Prostate gland (tissue), 2 donors: ENCODE data around the gene AASDHPPT. TPM values are rescaled to one million over a fixed set of nuclear protein-coding genes. Genes with fewer than 3 reads are reported as not detected.
"Not testable (repeated sequence)": the region's sequence is repeated elsewhere in the genome, so short reads cannot be mapped to it uniquely, and the experiment has no call there.

Experiments used
- DNase-seq: peaks from one replicate; pipeline ENCODE4 v3.0.0-alpha.2; 2019; ENCODE audit warnings: low spot score
- H3K27ac ChIP-seq, 2 donors: fragments of 200-600 bp; sonication (generic); 2 replicates each; pipeline ENCODE4 v1.5.1; 2017 to 2019
- H3K27me3 ChIP-seq: fragments of 200-600 bp; sonication (generic); replicated peaks from 2 replicates; pipeline ENCODE4 v1.5.1; 2019; ENCODE audit not compliant: insufficient read depth
- H3K36me3 ChIP-seq, 2 donors: fragments of 200-600 bp; sonication (generic); 1 replicate in 1 of 2; 2 replicates in 1 of 2; pipeline versions ENCODE4 v1.5.1 to v1.8.1; 2017 to 2019
- H3K4me1 ChIP-seq: fragments of 200-600 bp; sonication (generic); replicated peaks from 2 replicates; pipeline ENCODE4 v1.5.1; 2019
- H3K4me3 ChIP-seq, 2 donors: fragments of 200-600 bp; sonication (generic); 2 replicates each; pipeline ENCODE4 v1.5.1; 2017 to 2019
- H3K9me3 ChIP-seq: fragments of 200-600 bp; sonication (generic); 2 replicates; pipeline ENCODE4 v1.5.1; 2017
- POLR2A ChIP-seq: fragments of 450-650 bp; IDR thresholded peaks from one replicate; pipeline ENCODE4 v1.6.1; 2016; ENCODE audit warnings: antibody characterized with exemption, mild to moderate bottlenecking
- POLR2AphosphoS5 ChIP-seq: sonication (generic); formaldehyde crosslinking; IDR thresholded peaks from one replicate; pipeline ENCODE4 v1.6.1; 2017; ENCODE audit warnings: antibody characterized with exemption
- WGBS: methylation state at CpG from one replicate; pipeline ENCODE4 v1.1.5; 2018; 5-methylcytosine and 5-hydroxymethylcytosine counted together
- intact Hi-C: fragments of 100-400 bp; cut with DNase I; formaldehyde crosslinking; loops from one replicate; pipeline ENCODE4 v1.14.2; 2022
- total RNA-seq, 2 donors: library from RNA; depleted of rRNA; stranded (reverse); fragments of >200 nt; gene quantifications; one replicate each; pipeline ENCODE4 v1.1.0, GENCODE V29; 2016
- TF ChIP-seq, protein P1 (sequence below), 4 experiments: fragments of 200-600 bp in 2 of 4; fragments of 450-650 bp in 2 of 4; sonication (generic) in 2 of 4; IDR thresholded peaks; 1 replicate in 3 of 4; 2 replicates in 1 of 4; pipeline ENCODE4 v1.5.1; 2016 to 2019; ENCODE audit warnings: antibody characterized with exemption in 4 of 4, mild to moderate bottlenecking in 2 of 4, moderate library complexity in 2 of 4

AASDHPPT gene
- total RNA-seq, 2 donors from 2014 or later, result 37.2 to 37.8 TPM

DNA sequence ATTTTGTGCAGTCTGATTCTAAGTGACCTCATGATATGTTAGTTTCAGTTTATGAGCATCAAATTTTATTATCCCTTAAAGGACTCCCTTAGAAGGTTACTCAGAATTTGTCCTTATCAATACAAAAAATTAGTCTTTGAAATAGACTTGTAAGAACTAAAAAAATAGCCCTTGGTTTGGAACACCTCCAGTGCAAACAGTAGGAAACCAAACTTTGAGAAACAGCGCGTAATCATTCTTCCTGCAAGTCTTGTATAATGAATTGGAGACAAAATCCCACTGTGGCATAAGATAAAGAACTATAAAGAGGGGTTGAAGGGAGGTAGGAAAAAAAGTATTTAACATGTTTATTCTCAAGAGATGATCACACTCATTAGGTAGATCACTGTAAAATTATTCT lies 44.6 kb upstream of the AASDHPPT start:
- Histone ChIP-seq H3K9me3 (no peaks in the 10 kb centered on the region), H3K4me3 (no peak overlapping the region), H3K27ac (no peak overlapping the region), H3K27me3 (no peaks in the 10 kb centered on the region), H3K36me3 (no peaks in the 10 kb centered on the region), H3K4me1 (no peaks in the 10 kb centered on the region)
- WGBS, result 52% methylated on average over 2 of the region's 2 CpGs
- no peak for DNase-seq
- intact Hi-C loops, result no loop called here
- TF ChIP-seq POLR2AphosphoS5, result no peak
- TF ChIP-seq, protein P1, sequence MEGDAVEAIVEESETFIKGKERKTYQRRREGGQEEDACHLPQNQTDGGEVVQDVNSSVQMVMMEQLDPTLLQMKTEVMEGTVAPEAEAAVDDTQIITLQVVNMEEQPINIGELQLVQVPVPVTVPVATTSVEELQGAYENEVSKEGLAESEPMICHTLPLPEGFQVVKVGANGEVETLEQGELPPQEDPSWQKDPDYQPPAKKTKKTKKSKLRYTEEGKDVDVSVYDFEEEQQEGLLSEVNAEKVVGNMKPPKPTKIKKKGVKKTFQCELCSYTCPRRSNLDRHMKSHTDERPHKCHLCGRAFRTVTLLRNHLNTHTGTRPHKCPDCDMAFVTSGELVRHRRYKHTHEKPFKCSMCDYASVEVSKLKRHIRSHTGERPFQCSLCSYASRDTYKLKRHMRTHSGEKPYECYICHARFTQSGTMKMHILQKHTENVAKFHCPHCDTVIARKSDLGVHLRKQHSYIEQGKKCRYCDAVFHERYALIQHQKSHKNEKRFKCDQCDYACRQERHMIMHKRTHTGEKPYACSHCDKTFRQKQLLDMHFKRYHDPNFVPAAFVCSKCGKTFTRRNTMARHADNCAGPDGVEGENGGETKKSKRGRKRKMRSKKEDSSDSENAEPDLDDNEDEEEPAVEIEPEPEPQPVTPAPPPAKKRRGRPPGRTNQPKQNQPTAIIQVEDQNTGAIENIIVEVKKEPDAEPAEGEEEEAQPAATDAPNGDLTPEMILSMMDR (IDR thresholded peaks at IDR 0.05), result no peak
- no peak for TF ChIP-seq POLR2A

DNA sequence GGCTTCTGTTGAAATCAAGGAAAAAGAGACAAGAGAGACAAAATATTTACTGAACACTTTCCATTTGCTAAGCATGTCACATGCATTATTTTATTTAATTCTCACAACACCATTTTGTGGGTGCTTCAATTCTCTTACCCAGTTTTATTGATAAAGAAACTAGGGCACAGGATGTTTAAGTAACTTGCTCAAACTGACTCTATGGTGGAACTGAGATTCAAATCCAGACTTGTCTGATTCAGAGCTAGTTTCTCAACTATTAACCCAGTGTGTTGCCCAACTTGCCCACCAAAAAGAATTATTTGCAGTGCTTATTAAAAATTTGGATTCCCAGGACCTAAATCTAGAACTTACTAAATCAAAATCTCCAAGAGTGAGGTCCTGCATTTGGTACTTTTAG lies 33.9 kb upstream of the AASDHPPT start:
- H3K4me1 ChIP-seq, result no peaks in the 10 kb centered on the region
- no peak overlapping the region for H3K4me3 ChIP-seq
- intact Hi-C loops, result no loop called here
- no peaks in the 10 kb centered on the region for H3K36me3 ChIP-seq
- no peak overlapping the region for H3K27ac ChIP-seq
- no peak for DNase-seq
- H3K27me3 ChIP-seq, result no peaks in the 10 kb centered on the region
- TF ChIP-seq POLR2A, result no peak
- TF ChIP-seq POLR2AphosphoS5, result no peak
- TF ChIP-seq, protein P1 (IDR thresholded peaks at IDR 0.05), result no peak
- no peaks in the 10 kb centered on the region for H3K9me3 ChIP-seq

DNA sequence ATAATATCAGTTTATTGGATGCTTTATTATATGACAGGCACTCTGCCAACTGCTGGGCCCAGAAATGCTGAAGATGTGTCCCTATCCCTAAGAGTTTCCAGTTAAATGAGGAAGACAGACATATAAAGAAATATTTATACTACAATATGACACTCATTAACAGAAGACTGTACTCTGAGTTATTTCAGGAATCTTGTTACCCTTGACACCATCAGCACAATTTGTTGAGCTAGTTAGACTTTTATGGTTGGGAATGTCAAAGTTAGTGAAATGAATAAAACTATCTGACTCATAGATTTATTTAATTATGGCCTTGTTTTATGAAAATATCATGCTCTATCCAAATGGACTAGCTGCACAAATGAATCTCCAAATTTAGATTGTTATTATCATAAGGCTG lies 29.8 kb upstream of the AASDHPPT start:
- intact Hi-C loops, result no loop called here
- H3K36me3 ChIP-seq, result no peaks in the 10 kb centered on the region
- no peaks in the 10 kb centered on the region for H3K27me3 ChIP-seq
- no peaks in the 10 kb centered on the region for H3K4me1 ChIP-seq
- TF ChIP-seq, protein P1 (IDR thresholded peaks at IDR 0.05), result no peak
- TF ChIP-seq POLR2A (no peak), POLR2AphosphoS5 (no peak)
- no peak for DNase-seq
- no peak overlapping the region for H3K27ac ChIP-seq
- H3K4me3 ChIP-seq, result no peak overlapping the region
- H3K9me3 ChIP-seq, result no peaks in the 10 kb centered on the region

DNA sequence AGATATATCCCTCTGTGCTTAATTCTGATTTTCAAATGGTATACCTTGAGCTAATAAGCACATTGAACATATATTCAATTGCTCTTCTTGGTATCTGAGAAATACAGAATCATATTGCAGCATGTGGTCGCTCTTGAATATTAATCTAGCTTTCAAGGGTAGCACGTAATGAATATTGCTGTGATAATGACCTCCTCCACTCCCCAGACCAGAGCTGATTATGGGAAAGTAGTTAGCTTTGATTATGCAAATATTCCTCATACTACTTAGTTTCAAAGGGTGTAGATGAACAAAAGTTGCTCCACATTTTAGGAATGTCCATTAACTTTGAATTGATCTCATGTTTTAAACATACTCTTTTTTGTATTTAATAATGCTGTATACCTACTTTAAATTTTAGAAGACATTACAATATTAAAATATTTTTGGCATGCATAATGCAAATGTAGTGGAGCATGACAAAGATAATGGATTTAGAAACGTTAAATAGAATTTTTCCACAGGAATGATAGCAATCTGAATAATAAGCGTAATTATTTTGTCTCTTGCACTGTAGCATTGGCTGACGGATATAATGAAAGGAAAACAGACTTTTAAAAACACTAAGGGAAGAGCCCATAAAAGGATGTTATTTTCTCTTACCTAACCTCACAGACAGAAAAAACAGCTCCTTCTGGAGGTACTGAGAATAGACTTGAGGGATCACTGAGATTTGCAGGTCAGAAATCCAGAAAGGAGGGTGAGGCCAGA lies 27.6 kb upstream of the AASDHPPT start:
- 74% methylated on average over 5 of the region's 5 CpGs for WGBS
- H3K4me1 ChIP-seq, result no peaks in the 10 kb centered on the region
- H3K9me3 ChIP-seq, result no peaks in the 10 kb centered on the region
- H3K4me3 ChIP-seq, result no peak overlapping the region
- H3K36me3 ChIP-seq, result no peaks in the 10 kb centered on the region
- intact Hi-C loops, result no loop called here
- TF ChIP-seq POLR2A (no peak), POLR2AphosphoS5 (no peak)
- TF ChIP-seq, protein P1 (IDR thresholded peaks at IDR 0.05), result no peak
- no peak overlapping the region for H3K27ac ChIP-seq
- H3K27me3 ChIP-seq, result no peaks in the 10 kb centered on the region
- DNase-seq, result no peak

DNA sequence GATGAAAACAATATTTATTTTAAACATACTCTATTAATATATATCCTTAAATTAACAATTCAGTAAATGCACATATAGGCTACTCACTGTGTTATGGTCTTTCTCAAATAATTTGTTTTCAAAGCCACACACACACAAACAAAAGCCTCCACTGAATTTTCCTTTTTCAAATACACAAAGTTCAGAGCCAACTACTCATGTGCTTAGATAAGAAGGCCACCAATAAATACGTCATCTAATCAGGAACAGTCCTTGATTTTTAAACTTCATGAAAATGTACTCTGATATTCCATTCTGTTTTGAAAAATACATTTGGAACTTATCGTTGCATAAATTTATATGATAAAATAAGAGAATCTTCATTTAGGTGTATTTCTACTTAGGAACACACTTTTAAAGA lies 26.4 kb upstream of the AASDHPPT start:
- H3K27me3 ChIP-seq, result no peaks in the 10 kb centered on the region
- intact Hi-C loops, result no loop called here
- no peak for DNase-seq
- no peak overlapping the region for H3K27ac ChIP-seq
- TF ChIP-seq, protein P1 (IDR thresholded peaks at IDR 0.05), result no peak
- TF ChIP-seq POLR2A (no peak), POLR2AphosphoS5 (no peak)
- no peaks in the 10 kb centered on the region for H3K4me1 ChIP-seq
- H3K9me3 ChIP-seq, result no peaks in the 10 kb centered on the region
- H3K36me3 ChIP-seq, result no peaks in the 10 kb centered on the region
- 87% methylated on average over 2 of the region's 2 CpGs for WGBS
- no peak overlapping the region for H3K4me3 ChIP-seq

DNA sequence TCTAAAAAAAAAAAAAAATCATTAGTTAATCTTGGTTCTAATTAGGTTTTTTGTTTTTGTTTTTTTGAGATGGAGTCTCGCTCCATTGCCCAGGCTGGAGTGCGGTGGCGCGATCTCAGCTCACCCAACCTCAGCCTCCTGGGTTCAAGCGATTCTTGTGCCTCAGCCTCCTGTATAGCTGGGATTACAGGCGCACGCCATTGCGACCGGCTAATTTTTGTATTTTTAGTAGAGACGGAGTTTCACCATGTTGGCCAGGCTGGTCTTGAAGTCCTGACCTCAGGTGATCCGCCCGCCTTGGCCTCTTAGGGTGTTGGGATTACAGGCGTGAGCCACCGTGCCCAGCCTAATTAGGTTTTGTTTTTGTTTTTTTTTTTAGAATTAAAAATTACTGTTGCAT lies 19.1 kb upstream of the AASDHPPT start:
- DNase-seq, intact Hi-C loops, H3K27ac ChIP-seq, H3K4me1 ChIP-seq, H3K27me3 ChIP-seq, H3K4me3 ChIP-seq, H3K36me3 ChIP-seq, H3K9me3 ChIP-seq: not testable (repeated sequence)
- 99% methylated on average over 14 of the region's 14 CpGs for WGBS
